Activated T-cell treated with anti-CD3 and anti-CD28 coated beads for 48 hours (primary cell): ENCODE results near the gene GRIA1.

Source experiments
- DNase-seq: peaks from one replicate; pipeline ENCODE4 v3.0.0-alpha.2; 2020; ENCODE audit warnings: low read depth

The GRIA1 gene

GRCh38 chr5:153659039-153659736, 168.7 kb downstream of the GRIA1 start:
- DNase-seq, result no peak

GRCh38 chr5:153660919-153661318, 170.4 kb downstream of the GRIA1 start:
- no peak for DNase-seq

- DNase-seq, result no peak
Measured at GRCh38 chr5:153661897-153662296, 171.4 kb downstream of the GRIA1 start.

GRCh38 chr5:153670101-153670500, 179.6 kb downstream of the GRIA1 start:
- no peak for DNase-seq

- DNase-seq, result no peak
Measured at GRCh38 chr5:153671653-153672346, 181.3 kb downstream of the GRIA1 start.

- DNase-seq, result no peak
Measured at GRCh38 chr5:153672347-153673090, 182.0 kb downstream of the GRIA1 start.

GRCh38 chr5:153674356-153674755, 183.9 kb downstream of the GRIA1 start:
- no peak for DNase-seq

- DNase-seq, result no peak
Measured at GRCh38 chr5:153676406-153676805, 185.9 kb downstream of the GRIA1 start.

GRCh38 chr5:153676821-153677220, 186.4 kb downstream of the GRIA1 start:
- no peak for DNase-seq

- no peak for DNase-seq
Measured at GRCh38 chr5:153678617-153679329, 188.3 kb downstream of the GRIA1 start.

GRCh38 chr5:153690236-153690635, 199.8 kb downstream of the GRIA1 start:
- no peak for DNase-seq

- no peak for DNase-seq
Measured at GRCh38 chr5:153696256-153696655, 205.8 kb downstream of the GRIA1 start.

- no peak for DNase-seq
Measured at GRCh38 chr5:153699035-153699434, 208.6 kb downstream of the GRIA1 start.

- DNase-seq, result no peak
Measured at GRCh38 chr5:153700940-153701339, 210.5 kb downstream of the GRIA1 start.

- no peak for DNase-seq
Measured at GRCh38 chr5:153702265-153702664, 211.8 kb downstream of the GRIA1 start.

- DNase-seq, result no peak
Measured at GRCh38 chr5:153704110-153704509, 213.6 kb downstream of the GRIA1 start.

- no peak for DNase-seq
Measured at GRCh38 chr5:153707626-153708025, 217.2 kb downstream of the GRIA1 start.

GRCh38 chr5:153711755-153712154, 221.3 kb downstream of the GRIA1 start:
- DNase-seq, result no peak

GRCh38 chr5:153712946-153713345, 222.5 kb downstream of the GRIA1 start:
- DNase-seq, result no peak

- DNase-seq, result no peak
Measured at GRCh38 chr5:153713943-153714342, 223.5 kb downstream of the GRIA1 start.

GRCh38 chr5:153714798-153715197, 224.3 kb downstream of the GRIA1 start:
- no peak for DNase-seq

- no peak for DNase-seq
Measured at GRCh38 chr5:153717287-153717686, 226.8 kb downstream of the GRIA1 start.
